Measurements from ENCODE around the gene MYO1E. TPM values are rescaled to one million over a fixed set of nuclear protein-coding genes. Genes with fewer than 3 reads are reported as not detected.

The MYO1E gene
- total and polyA plus RNA-seq, 5 donors: 8.4 to 28.5 (median 23.1) TPM

- H3K9me3 ChIP-seq (ENCODE audit: control insufficient read depth, low read length): no peaks in the 10 kb centered on the region
- no peak overlapping the region for H3K4me3 ChIP-seq (ENCODE audit: low read length)
- ATAC-seq (no peak), DNase-seq (no peak)
- WGBS: 87% methylated on average over 3 of the region's 3 CpGs
- H3K27me3 ChIP-seq (ENCODE audit: control insufficient read depth, insufficient read depth): no peaks in the 10 kb centered on the region
- no peaks in the 10 kb centered on the region for H3K4me1 ChIP-seq (ENCODE audit: control insufficient read depth, insufficient read depth, low read length)
- no peak overlapping the region for H3K27ac ChIP-seq (ENCODE audit: low read length)
- intact Hi-C loops (cut with DNase I): no loop called here
Measured at GRCh38 chr15:59203657-59204056, 169.0 kb downstream of the MYO1E start.

- H3K4me1 ChIP-seq (ENCODE audit: control insufficient read depth, insufficient read depth, low read length): no peaks in the 10 kb centered on the region
- H3K9me3 ChIP-seq (ENCODE audit: control insufficient read depth, low read length): no peaks in the 10 kb centered on the region
- 97% methylated on average over 6 of the region's 6 CpGs for WGBS
- no peak for DNase-seq
- no peak overlapping the region for H3K4me3 ChIP-seq (ENCODE audit: low read length)
- H3K27ac ChIP-seq (ENCODE audit: low read length): no peak overlapping the region
- ATAC-seq: no peak
- intact Hi-C loops (cut with DNase I): no loop called here
- H3K27me3 ChIP-seq (ENCODE audit: control insufficient read depth, insufficient read depth): no peaks in the 10 kb centered on the region
Measured at GRCh38 chr15:59203008-59203407, 169.7 kb downstream of the MYO1E start.

DNA sequence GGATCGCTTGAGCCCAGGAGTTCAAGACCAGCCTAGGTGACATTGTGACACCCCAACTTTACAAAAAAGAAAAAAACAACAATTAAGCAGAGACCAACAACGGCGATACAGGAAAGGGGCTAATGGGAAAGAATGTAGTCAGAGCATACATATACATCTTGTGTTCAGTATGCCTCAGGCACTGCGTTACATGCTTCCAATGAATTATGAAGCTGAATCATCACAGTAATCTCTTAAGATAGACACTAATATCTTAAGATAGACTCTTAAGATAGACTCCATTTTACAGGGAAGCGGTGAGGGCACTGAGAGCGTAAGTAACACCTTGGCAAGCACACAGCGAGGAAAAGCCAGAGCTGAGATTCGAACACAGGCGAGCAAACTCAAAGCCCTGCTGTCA lies 172.1 kb downstream of the MYO1E start:
- WGBS: 96% methylated on average over 9 of the region's 9 CpGs
- Histone ChIP-seq H3K4me3 (ENCODE audit: low read length) (no peak overlapping the region), H3K27me3 (ENCODE audit: control insufficient read depth, insufficient read depth) (no peaks in the 10 kb centered on the region), H3K9me3 (ENCODE audit: control insufficient read depth, low read length) (no peaks in the 10 kb centered on the region), H3K4me1 (ENCODE audit: control insufficient read depth, insufficient read depth, low read length) (no peaks in the 10 kb centered on the region), H3K27ac (ENCODE audit: low read length) (no peak overlapping the region)
- intact Hi-C loops (cut with DNase I): no loop called here
- DNase-seq (no peak), ATAC-seq (no peak)

- ATAC-seq: no peak
- H3K27me3 ChIP-seq (ENCODE audit: control insufficient read depth, insufficient read depth): no peaks in the 10 kb centered on the region
- WGBS: 79% methylated on average over 10 of the region's 10 CpGs
Measured at GRCh38 chr15:59199626-59200465, 172.8 kb downstream of the MYO1E start.

DNA sequence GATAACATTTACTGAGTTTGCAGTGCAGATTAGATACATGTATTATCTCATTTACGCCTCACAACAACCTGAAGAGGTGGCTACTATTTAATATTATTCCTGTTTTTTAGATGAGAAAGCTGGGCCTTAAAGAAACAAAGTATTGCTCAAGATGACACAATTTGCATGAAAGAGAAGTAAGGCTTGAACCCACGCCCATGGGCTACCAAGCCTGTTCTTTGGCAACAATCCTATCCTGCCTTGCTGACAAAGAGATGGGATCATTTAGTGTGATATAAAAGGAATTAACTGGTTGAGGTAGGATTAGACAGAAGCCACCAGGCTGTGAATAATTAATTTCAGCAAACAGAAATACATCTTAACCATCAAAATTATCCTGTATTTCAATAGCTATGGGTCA lies 175.2 kb downstream of the MYO1E start:
- no peak for DNase-seq
- Histone ChIP-seq H3K9me3 (ENCODE audit: control insufficient read depth, low read length) (no peaks in the 10 kb centered on the region), H3K4me3 (ENCODE audit: low read length) (no peak overlapping the region), H3K27ac (ENCODE audit: low read length) (no peak overlapping the region), H3K27me3 (ENCODE audit: control insufficient read depth, insufficient read depth) (no peaks in the 10 kb centered on the region), H3K4me1 (ENCODE audit: control insufficient read depth, insufficient read depth, low read length) (no peaks in the 10 kb centered on the region)
- 93% methylated on average over 2 of the region's 2 CpGs for WGBS
- intact Hi-C loops (cut with DNase I): no loop called here
- no peak for ATAC-seq

More at GRCh38 chr15:59199626-59200465, 172.8 kb downstream of the MYO1E start:
- intact Hi-C loops (cut with DNase I): no loop called here
- no peak overlapping the region for H3K27ac ChIP-seq (ENCODE audit: low read length)
- H3K4me1 ChIP-seq (ENCODE audit: control insufficient read depth, insufficient read depth, low read length): no peaks in the 10 kb centered on the region
- no peak for DNase-seq
- H3K4me3 ChIP-seq (ENCODE audit: low read length): no peak overlapping the region
- no peaks in the 10 kb centered on the region for H3K9me3 ChIP-seq (ENCODE audit: control insufficient read depth, low read length)

DNA sequence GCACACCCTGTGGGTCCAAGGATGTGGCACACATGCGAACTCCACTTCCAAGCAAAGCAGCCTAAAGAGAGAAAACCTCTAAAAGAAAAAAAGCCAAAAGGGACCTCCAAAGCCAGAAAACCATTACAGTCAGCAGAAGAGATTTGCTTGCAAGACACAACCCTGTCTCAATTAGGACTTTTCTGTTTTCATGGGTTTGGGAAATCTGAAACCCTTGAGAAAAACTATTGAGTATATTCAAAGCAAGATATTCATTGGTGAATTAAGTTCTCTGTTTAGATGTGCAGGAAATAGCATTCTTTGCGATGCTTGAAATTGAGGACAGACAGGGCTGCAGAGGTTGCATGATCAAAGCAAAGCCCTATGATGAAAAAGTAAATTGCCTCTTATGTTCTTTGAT lies 176.3 kb downstream of the MYO1E start:
- 96% methylated on average over 2 of the region's 2 CpGs for WGBS
- no peak overlapping the region for H3K27ac ChIP-seq (ENCODE audit: low read length)
- ATAC-seq (no peak), DNase-seq (no peak)
- no peaks in the 10 kb centered on the region for H3K9me3 ChIP-seq (ENCODE audit: control insufficient read depth, low read length)
- no peak overlapping the region for H3K4me3 ChIP-seq (ENCODE audit: low read length)
- H3K27me3 ChIP-seq (ENCODE audit: control insufficient read depth, insufficient read depth): no peaks in the 10 kb centered on the region
- intact Hi-C loops (cut with DNase I): no loop called here
- H3K4me1 ChIP-seq (ENCODE audit: control insufficient read depth, insufficient read depth, low read length): no peaks in the 10 kb centered on the region

DNA sequence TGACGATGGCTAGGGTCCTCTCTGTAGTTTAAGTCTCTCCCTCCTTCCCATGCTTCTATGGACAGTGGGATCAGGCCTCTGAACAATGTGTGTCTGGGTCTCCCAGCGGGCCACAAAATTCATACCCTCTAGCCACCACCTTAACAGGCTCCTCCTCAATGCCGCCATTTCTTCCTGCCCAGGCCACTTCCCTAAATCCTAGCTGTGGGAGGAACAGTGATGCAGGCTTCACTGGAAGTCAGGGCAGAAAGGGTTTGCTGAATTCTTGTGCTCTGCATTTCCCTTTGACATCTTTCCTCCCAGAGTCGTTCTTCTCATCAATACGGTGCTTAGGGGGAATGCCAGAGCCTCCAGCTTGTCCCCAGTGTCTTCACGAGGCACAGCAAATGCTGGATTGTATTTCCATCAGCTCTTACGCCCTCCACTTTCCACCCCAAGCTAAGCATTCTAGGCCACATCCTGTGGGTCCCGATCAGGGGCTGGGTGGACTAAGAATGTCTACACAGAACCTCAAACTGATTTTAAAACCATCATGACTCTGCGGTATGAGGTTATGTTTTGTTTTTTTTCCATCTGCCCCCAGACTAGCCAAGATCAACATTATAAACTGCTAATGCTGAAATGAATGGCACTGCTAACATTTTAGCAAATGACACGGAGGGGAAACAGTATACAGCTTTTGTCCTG lies 177.9 kb downstream of the MYO1E start:
- no peak for DNase-seq
- intact Hi-C loops (cut with DNase I): no loop called here
- no peaks in the 10 kb centered on the region for H3K4me1 ChIP-seq (ENCODE audit: control insufficient read depth, insufficient read depth, low read length)
- no peak for ATAC-seq
- no peak overlapping the region for H3K4me3 ChIP-seq (ENCODE audit: low read length)
- H3K9me3 ChIP-seq (ENCODE audit: control insufficient read depth, low read length): peaks cover 2% of the 10 kb centered on the region
- H3K27ac ChIP-seq (ENCODE audit: low read length): no peak overlapping the region
- H3K27me3 ChIP-seq (ENCODE audit: control insufficient read depth, insufficient read depth): no peaks in the 10 kb centered on the region
- 90% methylated on average over 10 of the region's 10 CpGs for WGBS

DNA sequence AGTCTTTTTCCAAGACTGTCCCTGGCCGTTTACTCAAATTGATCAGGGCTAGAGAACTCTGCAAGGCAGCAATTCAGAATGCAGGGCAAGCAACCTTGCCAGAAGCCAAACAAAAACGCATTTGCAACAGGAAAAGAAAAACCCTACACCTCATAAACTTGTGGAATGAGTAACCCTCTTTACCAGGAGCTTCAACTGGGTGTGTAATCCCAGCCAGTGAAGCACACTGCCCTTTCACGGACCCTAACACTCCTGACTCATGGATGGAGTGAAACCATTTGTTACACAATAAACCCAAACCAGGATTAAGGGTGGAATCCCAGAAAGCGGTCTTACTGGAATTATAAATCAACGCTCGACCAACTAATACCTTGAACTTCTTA lies 180.8 kb downstream of the MYO1E start:
- ATAC-seq (no peak), DNase-seq (no peak)
- peaks cover 2% of the 10 kb centered on the region for H3K9me3 ChIP-seq (ENCODE audit: control insufficient read depth, low read length)
- H3K27ac ChIP-seq (ENCODE audit: low read length): no peak overlapping the region
- H3K27me3 ChIP-seq (ENCODE audit: control insufficient read depth, insufficient read depth): no peaks in the 10 kb centered on the region
- WGBS: 90% methylated on average over 6 of the region's 6 CpGs
- intact Hi-C loops (cut with DNase I): no loop called here
- H3K4me3 ChIP-seq (ENCODE audit: low read length): no peak overlapping the region
- no peaks in the 10 kb centered on the region for H3K4me1 ChIP-seq (ENCODE audit: control insufficient read depth, insufficient read depth, low read length)

DNA sequence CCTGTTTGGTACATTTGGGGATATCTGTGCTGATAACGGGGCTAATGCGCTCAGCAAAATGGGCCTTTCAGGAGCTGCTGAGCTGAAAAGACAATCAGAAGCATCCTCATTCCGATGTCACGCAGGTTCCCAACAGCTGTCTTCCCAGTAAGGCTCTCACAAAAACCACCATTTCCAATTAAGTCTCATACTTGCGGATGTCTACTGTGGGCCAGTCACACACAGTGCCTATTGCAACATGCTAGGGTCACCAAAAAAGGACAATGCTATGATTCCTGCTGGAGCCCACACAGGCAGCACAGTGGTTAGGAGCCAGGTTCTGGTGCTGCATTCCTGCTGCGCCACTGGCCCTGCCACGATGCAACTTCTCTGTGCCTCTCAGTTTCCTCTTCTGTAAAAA lies 182.4 kb downstream of the MYO1E start:
- Histone ChIP-seq H3K27ac (ENCODE audit: low read length) (no peak overlapping the region), H3K4me1 (ENCODE audit: control insufficient read depth, insufficient read depth, low read length) (no peaks in the 10 kb centered on the region), H3K9me3 (ENCODE audit: control insufficient read depth, low read length) (peaks cover 2% of the 10 kb centered on the region), H3K4me3 (ENCODE audit: low read length) (no peak overlapping the region), H3K27me3 (ENCODE audit: control insufficient read depth, insufficient read depth) (no peaks in the 10 kb centered on the region)
- WGBS: 92% methylated on average over 7 of the region's 7 CpGs
- intact Hi-C loops (cut with DNase I): no loop called here
- ATAC-seq (no peak), DNase-seq (no peak)

DNA sequence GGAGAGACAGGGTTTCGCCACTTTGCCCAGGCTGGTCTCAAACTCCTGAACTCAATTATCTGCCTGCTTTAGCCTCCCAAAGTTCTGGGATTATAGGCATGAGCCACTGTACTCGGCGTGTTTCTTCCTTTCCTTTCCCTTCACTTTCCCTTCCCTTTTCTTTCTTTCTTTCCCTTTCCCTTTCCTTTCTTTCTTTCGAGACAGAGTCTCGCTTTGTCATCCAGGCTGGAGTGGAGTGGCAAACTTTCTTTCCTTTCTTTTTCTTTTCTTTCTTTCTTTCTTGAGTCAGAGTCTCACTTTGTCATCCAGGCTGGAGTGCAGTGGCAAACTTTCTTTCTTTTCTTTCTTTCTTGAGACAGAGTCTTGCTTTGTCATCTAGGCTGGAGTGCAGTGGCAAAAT lies 183.4 kb downstream of the MYO1E start:
- H3K27me3 ChIP-seq (ENCODE audit: control insufficient read depth, insufficient read depth): no peaks in the 10 kb centered on the region
- ATAC-seq (no peak), DNase-seq (no peak)
- H3K4me3 ChIP-seq (ENCODE audit: low read length): no peak overlapping the region
- no peak overlapping the region for H3K27ac ChIP-seq (ENCODE audit: low read length)
- peaks cover 2% of the 10 kb centered on the region for H3K9me3 ChIP-seq (ENCODE audit: control insufficient read depth, low read length)
- 93% methylated on average over 5 of the region's 5 CpGs for WGBS
- intact Hi-C loops (cut with DNase I): no loop called here
- H3K4me1 ChIP-seq (ENCODE audit: control insufficient read depth, insufficient read depth, low read length): no peaks in the 10 kb centered on the region

DNA sequence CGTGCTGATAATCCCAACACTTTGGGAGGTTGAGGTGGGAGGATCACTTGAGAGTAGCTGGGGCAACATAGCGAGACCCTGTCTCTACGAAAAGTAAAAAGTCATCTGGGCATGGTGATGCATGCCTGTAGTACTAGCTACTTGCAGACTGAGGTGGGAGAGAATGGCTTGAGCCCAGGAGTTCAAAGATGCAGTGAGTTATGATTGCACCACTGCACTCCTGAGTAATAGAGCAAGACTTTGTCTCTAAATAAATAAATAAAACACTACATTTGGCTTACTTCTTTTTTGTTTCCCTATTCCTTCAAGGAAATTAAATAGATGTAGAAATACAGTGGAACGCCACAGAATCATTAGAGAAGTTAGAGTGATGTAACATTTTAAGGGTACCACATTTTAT lies 186.2 kb downstream of the MYO1E start:
- intact Hi-C loops (cut with DNase I): no loop called here
- Histone ChIP-seq H3K27me3 (ENCODE audit: control insufficient read depth, insufficient read depth) (no peaks in the 10 kb centered on the region), H3K4me1 (ENCODE audit: control insufficient read depth, insufficient read depth, low read length) (no peaks in the 10 kb centered on the region), H3K27ac (ENCODE audit: low read length) (no peak overlapping the region), H3K9me3 (ENCODE audit: control insufficient read depth, low read length) (peaks cover 2% of the 10 kb centered on the region), H3K4me3 (ENCODE audit: low read length) (no peak overlapping the region)
- DNase-seq (no peak), ATAC-seq (no peak)
- WGBS: 94% methylated on average over 4 of the region's 4 CpGs
